ENCODE results near the gene PPP2CA. TPM values are rescaled to one million over a fixed set of nuclear protein-coding genes. Genes with fewer than 3 reads are reported as not detected.
"Not testable (repeated sequence)": the region's sequence is repeated elsewhere in the genome, so short reads cannot be mapped to it uniquely, and the experiment has no call there.

The PPP2CA gene
- total RNA-seq, 1 experiment from 2014 or later = 178 TPM

DNA sequence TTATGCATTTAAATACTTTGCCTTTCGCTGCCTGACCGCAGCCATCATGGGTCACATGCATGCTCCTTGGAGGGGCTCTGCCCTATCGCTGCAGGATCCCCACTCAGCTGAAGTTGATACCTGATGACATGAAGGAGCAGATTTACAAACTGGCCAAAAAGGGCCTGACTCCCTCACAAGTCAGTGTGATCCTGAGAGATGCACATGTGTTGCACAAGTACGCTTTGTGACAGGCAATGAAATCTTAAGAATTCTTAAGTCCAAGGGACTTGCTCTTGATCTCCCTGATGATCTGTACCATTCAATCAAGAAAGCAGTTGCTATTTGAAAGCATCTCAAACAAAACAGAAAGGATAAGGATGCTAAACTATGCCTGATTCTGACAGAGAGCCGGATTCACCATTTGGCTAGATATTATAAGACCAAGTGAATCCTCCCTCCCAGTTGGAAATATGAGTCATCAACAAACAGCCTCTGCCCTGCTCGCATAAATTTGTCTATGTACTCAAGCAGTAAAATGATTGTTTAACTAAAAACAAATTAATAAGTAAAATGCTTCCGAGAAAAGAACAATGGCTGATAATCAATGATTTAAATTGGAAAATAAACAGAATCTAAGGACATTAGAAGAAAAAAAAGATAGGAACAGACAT is 41.6 kb upstream of the PPP2CA start (continued):
- TF ChIP-seq ATF6 (CRISPR knock-in tag; IDR thresholded peaks at IDR 0.05) (no peak), STAT6 (CRISPR knock-in tag; conservative IDR thresholded peaks at IDR 0.05; ENCODE audit: low read depth) (no peak), NFE2L1 (CRISPR knock-in tag; IDR thresholded peaks at IDR 0.05) (no peak)

DNA sequence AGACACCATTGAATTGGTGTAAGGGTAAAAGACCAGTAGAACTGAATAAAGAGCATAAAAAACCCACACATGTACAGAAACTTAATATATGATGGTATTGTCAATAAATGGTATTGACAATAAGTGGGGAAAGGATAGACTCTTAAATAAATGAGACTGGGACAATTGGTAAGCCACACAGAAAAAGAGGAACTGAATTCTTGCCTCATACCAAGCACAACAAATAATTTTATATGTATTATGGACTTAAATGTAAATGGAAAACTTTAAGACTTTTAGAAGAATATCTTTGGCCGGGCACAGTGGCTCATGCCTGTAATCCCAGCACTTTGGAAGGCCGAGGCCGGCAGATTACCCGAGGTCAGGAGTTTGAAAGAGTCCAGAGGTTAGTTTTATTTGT is 37.9 kb upstream of the PPP2CA start:
- ATAC-seq = no peak
- Mint-ChIP-seq H3K27ac (no peak overlapping the region), H3K9me3 (peaks cover 51% of the 10 kb centered on the region), H3K4me3 (no peak overlapping the region), H3K36me3 (peaks cover 36% of the 10 kb centered on the region), H3K27me3 (ENCODE audit: low read depth) (peaks cover 11% of the 10 kb centered on the region), H3K4me1 (no peaks in the 10 kb centered on the region)
- ChIA-PET POLR2A (no interaction called here), CTCF (no interaction called here)
- TF ChIP-seq SP1 (CRISPR knock-in tag; conservative IDR thresholded peaks at IDR 0.05) (no peak), RELA (CRISPR knock-in tag; IDR thresholded peaks at IDR 0.05; ENCODE audit: borderline replicate concordance) (no peak), ZNF423 (CRISPR knock-in tag; IDR thresholded peaks at IDR 0.05) (no peak)
- no peak for DNase-seq (ENCODE audit: low spot score)

GRCh38 chr5:134262629-134263028 is 36.8 kb upstream of the PPP2CA start:
- DNase-seq (ENCODE audit: low spot score) = peak; percentile 22
- ATAC-seq, H3K27ac Mint-ChIP-seq, H3K4me3 Mint-ChIP-seq, CTCF ChIA-PET, POLR2A ChIA-PET, H3K4me1 Mint-ChIP-seq: not testable (repeated sequence)
- Mint-ChIP-seq H3K9me3 (peaks cover 51% of the 10 kb centered on the region), H3K36me3 (peaks cover 36% of the 10 kb centered on the region), H3K27me3 (ENCODE audit: low read depth) (peaks cover 11% of the 10 kb centered on the region)

GRCh38 chr5:134258896-134259295 is 33.0 kb upstream of the PPP2CA start:
- ATAC-seq (no peak), DNase-seq (ENCODE audit: low spot score) (no peak)
- H3K27ac Mint-ChIP-seq = no peak overlapping the region
- ChIA-PET CTCF (no interaction called here), POLR2A (no interaction called here)
- H3K4me3 Mint-ChIP-seq = no peak overlapping the region
- H3K27me3 Mint-ChIP-seq (ENCODE audit: low read depth) = peaks cover 17% of the 10 kb centered on the region
- peaks cover 25% of the 10 kb centered on the region for H3K36me3 Mint-ChIP-seq
- TF ChIP-seq FOXK1 (CRISPR knock-in tag; IDR thresholded peaks at IDR 0.05) = no peak
- no peak for TF ChIP-seq CDX4 (CRISPR knock-in tag; IDR thresholded peaks at IDR 0.05; ENCODE audit: borderline replicate concordance)
- no peak for TF ChIP-seq ZNF219 (CRISPR knock-in tag; IDR thresholded peaks at IDR 0.05; ENCODE audit: borderline replicate concordance)
- TF ChIP-seq ZBTB21 (CRISPR knock-in tag; IDR thresholded peaks at IDR 0.05; ENCODE audit: borderline replicate concordance) = no peak
- no peak for TF ChIP-seq IRF2 (CRISPR knock-in tag; IDR thresholded peaks at IDR 0.05; ENCODE audit: borderline replicate concordance, low read depth)
- no peak for TF ChIP-seq ARID4B (CRISPR knock-in tag; IDR thresholded peaks at IDR 0.05; ENCODE audit: borderline replicate concordance)
- TF ChIP-seq SOX15 (CRISPR knock-in tag; IDR thresholded peaks at IDR 0.05) = no peak
- H3K9me3 Mint-ChIP-seq = peaks cover 32% of the 10 kb centered on the region
- H3K4me1 Mint-ChIP-seq = no peaks in the 10 kb centered on the region

Data from WTC11 (cell line).